AG08395 (cell line): Measurements from ENCODE around the gene LMBR1.

Experiments used
- DNase-seq: peaks from one replicate; pipeline ENCODE4 v3.0.0; 2012; ENCODE audit warnings: mixed read lengths, low spot score

The LMBR1 gene

DNA sequence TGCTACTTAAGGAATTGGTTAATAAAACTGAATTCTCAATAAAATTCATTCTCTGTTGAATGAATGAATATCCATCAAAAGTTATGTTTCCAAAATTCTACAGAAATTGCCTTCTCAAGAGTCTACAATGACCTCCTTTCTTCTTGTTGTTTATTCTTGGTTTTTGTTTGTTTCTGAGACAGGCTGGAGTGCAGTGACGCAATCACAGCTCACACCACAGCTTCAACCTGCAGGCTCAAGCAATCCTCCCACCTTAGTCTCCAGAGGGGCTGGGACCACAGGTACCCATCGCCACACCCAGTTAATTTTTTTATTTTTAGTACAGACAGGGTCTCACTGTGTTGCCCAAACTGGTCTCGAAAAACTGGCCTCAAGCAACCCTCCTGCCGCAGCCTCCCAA, 97.6 kb downstream of the LMBR1 start:
- DNase-seq = no peak

- DNase-seq = no peak
These were observed 99.6 kb downstream of the LMBR1 start for GRCh38 chr7:156793334-156793733.

DNA sequence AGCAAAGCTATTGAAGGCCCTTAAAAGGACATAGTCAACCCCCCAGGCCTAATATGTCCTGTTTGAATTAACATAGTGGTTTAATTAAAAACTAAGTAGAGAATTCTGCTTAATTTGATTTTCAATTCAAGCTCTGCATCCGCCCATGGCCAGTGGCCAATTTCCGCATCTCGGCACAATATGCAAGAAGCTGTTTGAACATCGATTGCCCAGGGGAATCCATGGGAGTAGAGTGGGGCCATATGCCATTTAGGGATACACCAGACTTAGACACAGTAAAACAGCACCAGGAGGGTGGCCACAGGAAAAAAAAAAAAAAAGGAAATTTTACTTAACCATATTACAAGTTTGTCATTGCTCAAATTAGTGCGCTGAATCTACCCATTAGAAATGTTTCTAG, 100.4 kb downstream of the LMBR1 start:
- no peak for DNase-seq

DNA sequence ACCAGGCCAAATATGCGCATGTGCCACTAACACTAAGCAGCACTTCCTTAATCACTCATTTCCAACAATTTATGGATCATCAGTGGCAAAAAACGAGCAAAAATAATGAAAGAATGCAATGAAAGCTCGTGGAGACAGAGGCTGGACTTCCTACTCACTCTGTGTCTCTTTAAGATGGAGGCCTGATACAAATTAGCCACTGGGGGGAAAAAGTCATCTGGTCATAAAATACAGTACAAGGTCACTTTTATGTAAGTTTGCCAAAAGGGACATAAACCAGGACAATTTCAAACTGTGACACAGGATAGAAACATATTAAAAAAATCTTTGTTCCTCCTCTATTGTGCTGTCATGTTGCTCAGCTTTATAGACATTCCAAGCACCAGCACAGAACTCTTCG, 101.7 kb downstream of the LMBR1 start:
- DNase-seq = no peak

GRCh38 chr7:156790264-156790663, 102.7 kb downstream of the LMBR1 start:
- DNase-seq = no peak

- DNase-seq = no peak
These were observed 106.9 kb downstream of the LMBR1 start for GRCh38 chr7:156785998-156786543.

- DNase-seq = no peak
These were observed 109.1 kb downstream of the LMBR1 start for GRCh38 chr7:156783864-156784263.

DNA sequence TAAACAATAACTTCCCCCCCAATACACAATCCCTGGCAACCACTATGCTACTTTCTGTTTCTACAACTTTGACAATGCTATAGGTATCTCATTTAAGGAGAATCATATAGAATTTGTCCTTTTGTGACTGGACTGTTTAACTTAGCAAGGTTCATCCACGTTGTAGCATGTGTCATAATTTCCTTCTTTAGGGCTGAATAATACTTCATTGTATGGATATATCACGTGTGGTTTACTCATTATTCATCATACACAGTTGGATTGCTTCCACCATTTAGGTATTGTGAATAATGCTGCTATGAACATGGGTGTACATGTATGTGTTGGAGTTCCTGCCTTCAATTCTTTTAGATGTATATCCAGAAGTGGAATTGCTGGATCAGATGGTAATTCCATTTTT, 111.0 kb downstream of the LMBR1 start:
- no peak for DNase-seq

- DNase-seq = no peak
These were observed 112.1 kb downstream of the LMBR1 start for GRCh38 chr7:156780724-156781455.

DNA sequence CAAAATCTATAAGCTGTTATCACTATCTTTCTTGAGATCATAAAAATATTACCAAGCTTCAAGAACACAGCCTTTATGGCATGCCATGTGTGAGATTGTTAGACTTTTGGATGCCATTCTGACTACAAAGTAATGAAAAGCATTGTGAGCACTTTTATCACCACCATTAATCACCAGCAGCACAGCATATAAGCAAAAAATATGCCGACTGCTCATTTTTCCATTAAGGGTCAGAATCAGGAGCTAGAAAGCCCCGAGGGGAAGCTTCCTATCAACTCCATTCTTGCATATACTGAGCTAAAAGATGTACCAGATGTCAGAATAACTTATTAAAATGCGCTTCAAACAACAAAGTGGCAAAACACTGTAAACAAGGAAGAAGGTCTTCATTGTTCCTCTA, 114.3 kb downstream of the LMBR1 start:
- no peak for DNase-seq

DNA sequence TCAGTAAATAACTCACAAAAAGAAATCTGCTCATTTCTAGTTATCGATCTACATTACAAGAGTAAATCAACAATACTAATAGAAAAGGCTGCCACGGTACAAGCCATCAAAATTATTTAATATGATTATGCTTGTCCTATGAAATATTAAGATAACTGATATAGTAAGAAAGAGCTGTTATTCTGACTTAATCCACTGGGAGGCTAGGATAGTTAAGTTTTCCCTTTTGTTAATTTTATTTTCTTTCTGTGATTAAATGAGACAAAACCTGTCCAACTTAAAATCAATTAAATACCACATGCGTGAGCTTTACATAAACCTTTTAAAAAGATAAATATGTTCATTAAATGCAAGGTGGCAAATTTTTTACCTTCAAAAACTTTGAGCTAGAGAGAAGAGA, 114.8 kb downstream of the LMBR1 start:
- peak; percentile 3 for DNase-seq

- DNase-seq = no peak
These were observed 115.5 kb downstream of the LMBR1 start for GRCh38 chr7:156777364-156778069.

GRCh38 chr7:156776527-156776926, 116.5 kb downstream of the LMBR1 start:
- no peak for DNase-seq

GRCh38 chr7:156773966-156774365, 119.0 kb downstream of the LMBR1 start:
- DNase-seq = no peak

DNA sequence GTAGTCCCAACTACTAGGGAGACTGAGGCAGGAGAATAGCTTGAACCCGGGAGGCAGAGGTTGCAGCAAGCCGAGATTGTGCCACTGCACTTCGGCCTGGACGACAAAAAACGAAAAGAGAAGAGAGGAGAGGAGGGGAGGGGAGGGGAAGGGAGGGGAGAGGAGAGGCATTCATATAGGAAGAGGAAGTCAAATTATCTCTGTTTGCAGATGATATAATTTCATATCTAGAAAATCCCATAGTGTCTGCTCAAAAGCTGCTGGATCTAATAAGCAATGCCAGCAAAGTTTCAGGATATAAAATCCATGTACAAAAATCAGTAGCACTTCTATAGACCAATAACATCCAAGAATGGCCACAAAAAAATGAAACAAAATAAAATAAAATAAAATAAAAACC, 120.3 kb downstream of the LMBR1 start:
- DNase-seq = no peak

DNA sequence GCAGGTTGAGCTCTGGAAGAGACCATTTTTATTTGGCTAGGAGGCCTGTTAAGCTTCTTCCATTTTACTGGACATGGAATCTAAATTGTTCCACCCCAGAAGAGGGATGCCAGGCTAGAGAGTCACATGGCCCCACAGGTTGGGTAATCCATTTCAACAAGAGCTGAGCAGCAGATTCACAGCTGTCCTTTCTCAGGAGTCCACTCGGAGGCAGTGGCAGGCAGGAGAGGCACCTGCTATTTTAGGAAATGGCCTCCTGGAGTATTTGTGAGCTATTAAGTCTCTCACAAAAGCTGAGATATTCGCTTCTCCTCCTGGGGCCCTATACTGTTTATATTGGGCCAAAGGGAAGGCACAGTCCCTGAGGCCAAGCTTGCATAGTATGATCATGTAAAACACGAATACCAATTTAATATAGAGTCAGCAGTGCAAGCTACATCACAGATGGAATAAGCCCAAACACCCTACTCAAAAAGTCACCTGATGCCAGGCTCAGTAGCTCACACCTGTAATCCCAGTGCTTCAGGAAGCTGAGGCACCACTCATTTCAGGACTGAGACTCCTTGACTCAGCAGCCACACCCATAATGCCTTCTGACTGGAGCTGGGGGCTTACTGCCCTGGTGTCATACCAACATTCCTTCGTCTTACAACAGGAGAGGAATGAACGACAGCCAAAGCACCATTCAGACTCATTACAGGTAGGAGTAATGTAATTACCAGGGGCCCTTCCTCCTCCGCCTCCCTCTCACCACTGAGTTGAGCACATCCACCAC, 124.1 kb downstream of the LMBR1 start:
- no peak for DNase-seq

- no peak for DNase-seq
These were observed 126.3 kb downstream of the LMBR1 start for GRCh38 chr7:156766666-156767065.

DNA sequence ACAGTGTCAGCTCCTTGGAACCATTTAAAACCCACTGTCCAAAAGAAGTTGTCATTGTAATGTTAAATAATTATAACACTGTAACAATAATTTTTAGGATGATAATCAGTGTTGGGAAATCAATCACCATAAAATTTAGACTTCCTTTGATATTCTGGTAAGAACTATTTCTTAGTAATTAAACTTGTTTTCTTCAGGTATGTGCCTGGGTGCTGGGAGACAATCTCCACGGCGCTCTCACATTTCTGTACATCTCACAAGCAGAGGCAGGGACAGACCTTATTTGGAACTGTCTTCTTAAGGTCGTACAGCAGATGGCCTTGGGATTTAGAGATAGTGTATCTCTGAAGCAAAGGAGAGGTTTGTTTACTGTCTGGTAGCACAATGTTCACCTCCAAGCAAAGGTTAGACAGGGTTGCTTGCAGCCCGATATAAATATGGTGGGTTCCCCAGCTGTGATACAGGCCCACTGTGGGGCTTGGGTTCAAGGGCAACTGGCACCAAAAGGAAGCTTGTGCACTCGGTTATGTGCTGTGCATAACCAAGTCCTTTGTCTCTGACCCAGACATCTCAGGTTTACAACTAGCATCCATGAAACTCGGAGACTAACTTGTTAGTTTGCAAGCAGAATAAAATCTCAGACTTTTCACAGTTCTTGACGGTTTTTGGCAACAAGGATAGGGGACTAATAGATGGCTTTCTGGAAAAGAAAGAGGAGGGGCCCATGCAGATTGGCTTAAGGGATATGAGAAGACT, 126.9 kb downstream of the LMBR1 start:
- no peak for DNase-seq

DNA sequence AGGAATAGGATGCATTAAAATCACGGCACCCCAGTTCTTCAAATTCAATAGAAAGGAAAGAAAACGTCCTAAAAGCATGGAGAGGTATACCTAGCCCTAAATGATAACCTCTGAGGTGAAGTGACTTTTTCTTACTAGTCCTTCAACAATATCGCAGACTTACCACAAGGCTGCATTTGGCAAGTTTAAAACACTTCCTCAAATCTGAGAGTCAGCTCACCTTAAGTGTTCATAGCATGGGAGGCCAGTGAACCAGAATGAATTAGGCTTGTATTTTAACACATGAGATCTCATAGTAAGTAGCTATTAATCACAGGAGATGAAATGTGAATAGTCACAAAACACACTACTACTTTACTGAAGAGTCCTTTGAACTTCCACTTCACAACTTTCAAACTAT, 128.2 kb downstream of the LMBR1 start:
- no peak for DNase-seq

GRCh38 chr7:156764016-156764669, 128.8 kb downstream of the LMBR1 start:
- peak; percentile 81 for DNase-seq

- no peak for DNase-seq
These were observed 133.3 kb downstream of the LMBR1 start for GRCh38 chr7:156759579-156760202.
